GM12892 (cell line): ENCODE data around the gene PRRT3.

Experiments
- POLR2A ChIP-seq: IDR thresholded peaks from 2 replicates; pipeline ENCODE4 v1.6.1; 2011; ENCODE audit warnings: low read depth, low read length, control low read depth
- POLR2AphosphoS5 ChIP-seq: IDR thresholded peaks from 2 replicates; pipeline ENCODE4 v1.6.1; 2011; ENCODE audit warnings: low read depth, low read length, control low read depth
- TAF1 ChIP-seq: IDR thresholded peaks from 2 replicates; pipeline ENCODE4 v1.6.1; 2011; ENCODE audit warnings: low read depth, mild to moderate bottlenecking, control low read depth, low read length, borderline replicate concordance

GRCh38 chr3:9918261-9919038 is 33.8 kb downstream of the PRRT3 start:
- no peak for TF ChIP-seq POLR2A
- TF ChIP-seq POLR2AphosphoS5, result no peak
- no peak for TF ChIP-seq TAF1
